HepG2 (cell line): ENCODE measurements around the gene GAREM1.

Experiments
- CTCF ChIP-seq: sonication (generic); formaldehyde crosslinking; IDR thresholded peaks from 2 replicates; pipeline ENCODE4 v1.5.0; 2020; ENCODE audit warnings: mild to moderate bottlenecking, missing genetic modification reagents, moderate library complexity
- SSRP1 ChIP-seq: IDR thresholded peaks from 2 replicates; pipeline ENCODE4 v1.6.1; 2016; ENCODE audit warnings: control low read depth
- ZNF224 ChIP-seq: sonication (generic); formaldehyde crosslinking; IDR thresholded peaks from 2 replicates; pipeline ENCODE4 v1.5.0; 2020; ENCODE audit warnings: mild to moderate bottlenecking, missing genetic modification reagents

GRCh38 chr18:32391126-32391525 lies 79.6 kb downstream of the GAREM1 start:
- TF ChIP-seq CTCF (no peak), ZNF224 (no peak), SSRP1 (CRISPR knock-in tag) (no peak)
